PFSK-1 (cell line): ENCODE measurements around the gene OSTF1.
A peak's percentile ranks its signal among the peaks of the same experiment; 100 is the strongest.

Experiments
- FOXP2 ChIP-seq: optimal IDR thresholded peaks from 2 replicates; pipeline ENCODE3; 2011; ENCODE audit warnings: borderline replicate concordance, control low read depth, inconsistent platforms; ENCODE audit not compliant: insufficient read depth; ENCODE audit errors: extremely low read length, extremely low read depth
- POLR2AphosphoS5 ChIP-seq: IDR thresholded peaks from 2 replicates; pipeline ENCODE4 v1.6.1; 2012; ENCODE audit warnings: low read depth, mild to moderate bottlenecking, control low read depth, low read length, moderate library complexity
- REST ChIP-seq, 2 experiments: IDR thresholded peaks; 2 replicates each; pipeline versions ENCODE4 v1.6.1 to v1.8.0; 2011 to 2012; ENCODE audit warnings: low read depth in 2 of 2, low read length in 2 of 2, control low read depth in 1 of 2, inconsistent platforms in 1 of 2, mild to moderate bottlenecking in 1 of 2, moderate library complexity in 1 of 2; ENCODE audit not compliant: insufficient read depth in 1 of 2
- SIN3A ChIP-seq: IDR thresholded peaks from 2 replicates; pipeline ENCODE4 v1.6.1; 2012; ENCODE audit warnings: mild to moderate bottlenecking, low read length, moderate library complexity, borderline replicate concordance; ENCODE audit not compliant: insufficient read depth
- TAF1 ChIP-seq: IDR thresholded peaks from 2 replicates; pipeline ENCODE4 v1.6.1; 2012; ENCODE audit warnings: low read length, control low read depth, borderline replicate concordance; ENCODE audit not compliant: insufficient read depth

OSTF1 gene

GRCh38 chr9:75164573-75164972, 76.3 kb downstream of the OSTF1 start:
- TF ChIP-seq POLR2AphosphoS5 (no peak), FOXP2 (no peak), REST (IDR thresholded peaks at IDR 0.05; ENCODE audit: insufficient read depth in 1 of 2, low read depth in 2 of 2, low read length in 2 of 2) (no peak), TAF1 (no peak), SIN3A (no peak)

- TF ChIP-seq TAF1, result no peak
- no peak for TF ChIP-seq POLR2AphosphoS5
- no peak for TF ChIP-seq FOXP2
- no peak for TF ChIP-seq SIN3A
- TF ChIP-seq REST (IDR thresholded peaks at IDR 0.05; ENCODE audit: insufficient read depth in 1 of 2, low read depth in 2 of 2, low read length in 2 of 2), result no peak
These were observed 79.0 kb downstream of the OSTF1 start for GRCh38 chr9:75167281-75167680.

GRCh38 chr9:75168270-75169178, 80.2 kb downstream of the OSTF1 start:
- peak in 1 of 2 experiments; percentile 41; a peak in 1 of 4 replicates for TF ChIP-seq REST (IDR thresholded peaks at IDR 0.05; ENCODE audit: insufficient read depth in 1 of 2, low read depth in 2 of 2, low read length in 2 of 2)
- no peak for TF ChIP-seq SIN3A
- no peak for TF ChIP-seq POLR2AphosphoS5

GRCh38 chr9:75169623-75170022, 81.3 kb downstream of the OSTF1 start:
- no peak for TF ChIP-seq TAF1
- no peak for TF ChIP-seq SIN3A
- TF ChIP-seq POLR2AphosphoS5, result no peak
- TF ChIP-seq REST (IDR thresholded peaks at IDR 0.05; ENCODE audit: insufficient read depth in 1 of 2, low read depth in 2 of 2, low read length in 2 of 2), result no peak
- no peak for TF ChIP-seq FOXP2

GRCh38 chr9:75170898-75171360, 82.6 kb downstream of the OSTF1 start:
- TF ChIP-seq POLR2AphosphoS5, result no peak
- no peak for TF ChIP-seq TAF1
- no peak for TF ChIP-seq REST (IDR thresholded peaks at IDR 0.05; ENCODE audit: insufficient read depth in 1 of 2, low read depth in 2 of 2, low read length in 2 of 2)
- TF ChIP-seq FOXP2, result no peak
- TF ChIP-seq SIN3A, result no peak
